ENCODE data around the gene GPR62. TPM values are rescaled to one million over a fixed set of nuclear protein-coding genes. Genes with fewer than 3 reads are reported as not detected.

GPR62 gene
- polyA plus RNA-seq, 3 donors = not detected

- no peaks in the 10 kb centered on the region for H3K4me1 Mint-ChIP-seq
- no peaks in the 10 kb centered on the region for H3K9me3 ChIP-seq (replicated peaks in 1 of 2; ENCODE audit: control insufficient read depth in 1 of 2, insufficient read depth in 1 of 2, low read length in 2 of 2)
- no peak overlapping the region for H3K27ac ChIP-seq (ENCODE audit: low read depth in 1 of 2, low read length in 2 of 2)
- peaks cover 38 to 51% of the 10 kb centered on the region in 2 donors for H3K36me3 Mint-ChIP-seq
- no peak overlapping the region for H3K4me3 Mint-ChIP-seq
- no peak overlapping the region for H3K9ac ChIP-seq (ENCODE audit: insufficient read depth, low read length, poor library complexity, severe bottlenecking)
- H3K27me3 Mint-ChIP-seq (ENCODE audit: low read depth in 3 of 3) = peaks cover 2 to 5% (median 3%) of the 10 kb centered on the region in 3 donors
- peak overlapping the region in 1 of 7 donors; percentile 4 for H3K27ac Mint-ChIP-seq
- H3K4me1 ChIP-seq (ENCODE audit: control insufficient read depth in 1 of 2, insufficient read depth in 2 of 2, low read length in 2 of 2) = no peaks in the 10 kb centered on the region
- WGBS (ENCODE audit: insufficient coverage) = 100% methylated on average over 3 of the region's 6 CpGs
- H3K27me3 ChIP-seq (ENCODE audit: control insufficient read depth in 2 of 2, insufficient read depth in 2 of 2, low read length in 2 of 2) = no peaks in the 10 kb centered on the region
- peaks cover 0 to 3% (median 0%) of the 10 kb centered on the region in 7 donors for H3K9me3 Mint-ChIP-seq
- no peak for DNase-seq
- peaks cover 34 to 45% of the 10 kb centered on the region in 2 donors for H3K36me3 ChIP-seq (replicated peaks in 1 of 2; ENCODE audit: control insufficient read depth in 1 of 2, insufficient read depth in 2 of 2, low read length in 2 of 2)
- H3K79me2 ChIP-seq (ENCODE audit: insufficient read depth, low read length) = no peaks in the 10 kb centered on the region
- no peak overlapping the region for H3K4me3 ChIP-seq (replicated peaks in 1 of 3; ENCODE audit: low read depth in 2 of 3, low read length in 3 of 3)
- no peak overlapping the region for H2AFZ ChIP-seq (ENCODE audit: insufficient read depth, low read depth, low read length, poor library complexity, severe bottlenecking)
- H3K4me2 ChIP-seq (replicated peaks; ENCODE audit: extremely low read depth, low read length, poor library complexity, severe bottlenecking) = no peak overlapping the region
- intact Hi-C loops (cut with micrococcal nuclease) = no loop called here
- no peaks in the 10 kb centered on the region for H4K20me1 ChIP-seq (ENCODE audit: insufficient read depth, low read length)
- TF ChIP-seq CTCF (IDR thresholded peaks at IDR 0.05) = no peak
Measured at GRCh38 chr3:51931756-51932155, 23.4 kb upstream of the GPR62 start.

DNA sequence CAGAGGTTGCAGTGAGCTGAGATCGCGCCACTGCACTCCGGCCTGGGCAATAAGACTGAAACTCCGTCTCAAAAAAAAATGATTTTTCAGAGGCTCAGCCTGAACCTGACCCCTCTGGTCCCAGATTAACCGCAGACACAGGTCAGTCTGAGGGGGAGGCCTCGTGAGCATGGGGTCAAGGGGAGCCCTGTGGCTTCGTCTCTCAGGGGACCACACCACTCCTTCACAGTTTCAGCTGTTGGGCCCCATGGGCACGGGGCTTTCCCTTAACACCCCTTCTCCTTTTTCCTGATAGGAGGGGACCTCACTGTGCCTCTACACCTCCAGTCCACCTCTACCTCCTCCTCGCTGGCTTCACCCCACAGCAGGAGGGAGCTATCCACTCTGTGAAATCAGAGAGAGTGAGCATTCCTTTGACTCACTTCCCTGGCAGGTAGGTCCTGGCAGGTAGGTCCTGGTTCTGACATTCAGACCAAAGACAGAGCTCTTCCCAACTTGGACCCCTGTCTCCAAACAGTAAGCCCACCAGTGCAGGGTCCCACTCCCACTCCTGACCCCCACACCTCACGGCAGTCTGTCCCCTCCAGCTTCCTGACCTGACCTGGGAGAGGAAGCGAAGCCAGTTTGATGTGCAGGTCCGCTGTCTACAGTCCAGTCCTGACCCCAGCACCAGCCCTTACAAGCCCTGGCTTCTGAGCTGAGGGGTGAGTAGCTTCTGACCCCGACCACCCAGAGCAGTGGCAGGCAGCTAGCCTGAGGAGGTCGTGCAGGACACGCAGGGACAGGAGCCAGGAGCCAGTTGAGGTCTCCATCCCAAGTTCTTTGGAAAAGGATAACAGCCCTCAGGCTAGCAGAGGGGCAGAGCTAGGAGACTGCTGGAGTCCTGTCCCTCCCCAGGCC is 22.5 kb upstream of the GPR62 start:
- Histone ChIP-seq H3K36me3 (replicated peaks in 1 of 2; ENCODE audit: control insufficient read depth in 1 of 2, insufficient read depth in 2 of 2, low read length in 2 of 2) (peaks cover 42 to 55% of the 10 kb centered on the region in 2 donors), H4K20me1 (ENCODE audit: insufficient read depth, low read length) (no peaks in the 10 kb centered on the region), H3K9me3 (replicated peaks in 1 of 2; ENCODE audit: control insufficient read depth in 1 of 2, insufficient read depth in 1 of 2, low read length in 2 of 2) (no peaks in the 10 kb centered on the region), H3K27me3 (ENCODE audit: control insufficient read depth in 2 of 2, insufficient read depth in 2 of 2, low read length in 2 of 2) (no peaks in the 10 kb centered on the region), H3K9ac (ENCODE audit: insufficient read depth, low read length, poor library complexity, severe bottlenecking) (no peak overlapping the region), H3K27ac (ENCODE audit: low read depth in 1 of 2, low read length in 2 of 2) (no peak overlapping the region), H3K79me2 (ENCODE audit: insufficient read depth, low read length) (no peaks in the 10 kb centered on the region), H3K4me3 (replicated peaks in 1 of 3; ENCODE audit: low read depth in 2 of 3, low read length in 3 of 3) (no peak overlapping the region), H3K4me1 (ENCODE audit: control insufficient read depth in 1 of 2, insufficient read depth in 2 of 2, low read length in 2 of 2) (no peaks in the 10 kb centered on the region), H3K4me2 (replicated peaks; ENCODE audit: extremely low read depth, low read length, poor library complexity, severe bottlenecking) (no peak overlapping the region), H2AFZ (ENCODE audit: insufficient read depth, low read depth, low read length, poor library complexity, severe bottlenecking) (no peak overlapping the region)
- peaks cover 2 to 5% (median 2%) of the 10 kb centered on the region in 3 donors for H3K27me3 Mint-ChIP-seq (ENCODE audit: low read depth in 3 of 3)
- H3K4me3 Mint-ChIP-seq = no peak overlapping the region
- H3K9me3 Mint-ChIP-seq = peaks cover 0 to 3% (median 0%) of the 10 kb centered on the region in 7 donors
- H3K36me3 Mint-ChIP-seq = peaks cover 47 to 60% of the 10 kb centered on the region in 2 donors
- H3K4me1 Mint-ChIP-seq = no peaks in the 10 kb centered on the region
- DNase-seq = no peak
- 94% methylated on average over 9 of the region's 15 CpGs for WGBS (ENCODE audit: insufficient coverage)
- TF ChIP-seq CTCF (IDR thresholded peaks at IDR 0.05) = no peak
- no peak overlapping the region for H3K27ac Mint-ChIP-seq
- intact Hi-C loops (cut with micrococcal nuclease) = no loop called here
